SU-DHL-6 (cell line): ENCODE data around the gene PDLIM7.

Source experiments
- H2AFZ ChIP-seq: fragments of 200-600 bp; sonication (generic); 2 replicates; pipeline ENCODE4 v1.6.1; 2014; ENCODE audit warnings: low read depth, mild to moderate bottlenecking, moderate library complexity, mixed read lengths, antibody characterized with exemption, low read length; ENCODE audit not compliant: severe bottlenecking
- H3F3A ChIP-seq: fragments of 200-600 bp; shearing (Covaris generic); 2 replicates; pipeline ENCODE4 v1.6.0; 2016; ENCODE audit warnings: antibody characterized with exemption, mild to moderate bottlenecking; ENCODE audit not compliant: insufficient read depth
- H3K27ac ChIP-seq: fragments of 200-600 bp; sonication (generic); 2 replicates; pipeline ENCODE4 v1.5.1; 2016; ENCODE audit warnings: low read depth, mild to moderate bottlenecking, low read length, moderate library complexity, mixed read lengths
- H3K27me3 ChIP-seq: fragments of 200-600 bp; sonication (generic), shearing (Covaris generic); 2 replicates; pipeline ENCODE4 v1.6.0; 2014; ENCODE audit warnings: mild to moderate bottlenecking, low read length
- H3K36me3 ChIP-seq: fragments of 200-600 bp; sonication (generic); 2 replicates; pipeline ENCODE4 v1.6.1; 2014; ENCODE audit warnings: mild to moderate bottlenecking, low read length, mixed read lengths
- H3K4me2 ChIP-seq: fragments of 300-600, 200-600 bp; shearing (Covaris generic), sonication (generic); 2 replicates; pipeline ENCODE4 v1.6.0; 2014; ENCODE audit warnings: low read length, low read depth, mild to moderate bottlenecking; ENCODE audit not compliant: poor library complexity, severe bottlenecking
- H3K4me3 ChIP-seq: fragments of 200-600 bp; sonication (generic); 2 replicates; pipeline ENCODE4 v1.5.1; 2014; ENCODE audit warnings: antibody characterized with exemption, low read length, mild to moderate bottlenecking, mixed read lengths; ENCODE audit not compliant: insufficient read depth, poor library complexity, severe bottlenecking
- H3K79me2 ChIP-seq: fragments of 200-600 bp; sonication (generic); 2 replicates; pipeline ENCODE4 v1.6.1; 2014; ENCODE audit warnings: mild to moderate bottlenecking, low read length, moderate library complexity; ENCODE audit not compliant: insufficient read depth
- H3K9ac ChIP-seq: fragments of 200-600 bp; sonication (generic); 2 replicates; pipeline ENCODE4 v1.7.0; 2014; ENCODE audit warnings: mild to moderate bottlenecking, low read length
- H3K9me2 ChIP-seq: fragments of 200-600 bp; sonication (generic); replicated peaks from 2 replicates; pipeline ENCODE4 v1.6.1; 2014; ENCODE audit warnings: low read length; ENCODE audit not compliant: insufficient read depth
- H3K9me3 ChIP-seq: fragments of 200-600 bp; sonication (generic); 2 replicates; pipeline ENCODE4 v1.6.1; 2014; ENCODE audit warnings: low read length, mixed read lengths; ENCODE audit not compliant: insufficient read depth
- H4K20me1 ChIP-seq: fragments of 200-600 bp; sonication (generic); 2 replicates; pipeline ENCODE4 v1.6.1; 2014; ENCODE audit warnings: low read depth, mild to moderate bottlenecking, antibody characterized with exemption, low read length, moderate library complexity, mixed read lengths
- CTCF ChIP-seq: fragments of 200-600 bp; sonication (generic); IDR thresholded peaks from one replicate; pipeline ENCODE4 v1.5.1; 2017; ENCODE audit warnings: antibody characterized with exemption, mild to moderate bottlenecking, low read length, moderate library complexity; ENCODE audit not compliant: insufficient read depth, poor library complexity, severe bottlenecking
- EZH2phosphoT487 ChIP-seq: fragments of 200-600 bp; sonication (generic), shearing (Covaris generic); conservative IDR thresholded peaks from 2 replicates; pipeline ENCODE4 v1.6.1; 2018; ENCODE audit warnings: mild to moderate bottlenecking, antibody characterized with exemption, low read length, moderate library complexity, mixed read lengths

The PDLIM7 gene

GRCh38 chr5:177529247-177530203 lies 32.1 kb upstream of the PDLIM7 start:
- no peaks in the 10 kb centered on the region for H3K9me2 ChIP-seq
- H2AFZ ChIP-seq, result no peak overlapping the region
- no peak overlapping the region for H3K9ac ChIP-seq
- peaks cover 1% of the 10 kb centered on the region; the same call in 1 of the 2 replicates for H3K79me2 ChIP-seq
- H3K4me2 ChIP-seq, result no peak overlapping the region
- H3K9me3 ChIP-seq, result no peaks in the 10 kb centered on the region
- H3K27me3 ChIP-seq, result no peaks in the 10 kb centered on the region
- H3F3A ChIP-seq, result no peaks in the 10 kb centered on the region
- H3K36me3 ChIP-seq, result no peaks in the 10 kb centered on the region; the same call in 1 of the 2 replicates
- H3K27ac ChIP-seq, result no peak overlapping the region
- TF ChIP-seq CTCF (no peak), EZH2phosphoT487 (no peak)
- H4K20me1 ChIP-seq, result no peaks in the 10 kb centered on the region
- no peak overlapping the region for H3K4me3 ChIP-seq

- no peaks in the 10 kb centered on the region; the same call in 1 of the 2 replicates for H3K36me3 ChIP-seq
- no peak overlapping the region for H3K4me3 ChIP-seq
- H3K4me2 ChIP-seq, result no peak overlapping the region
- H3F3A ChIP-seq, result no peaks in the 10 kb centered on the region
- no peak overlapping the region for H2AFZ ChIP-seq
- no peaks in the 10 kb centered on the region for H3K79me2 ChIP-seq
- no peaks in the 10 kb centered on the region for H4K20me1 ChIP-seq
- no peaks in the 10 kb centered on the region for H3K9me3 ChIP-seq
- no peak overlapping the region for H3K9ac ChIP-seq
- no peak overlapping the region for H3K27ac ChIP-seq
- H3K9me2 ChIP-seq, result no peaks in the 10 kb centered on the region
- TF ChIP-seq EZH2phosphoT487 (no peak), CTCF (no peak)
- no peaks in the 10 kb centered on the region for H3K27me3 ChIP-seq
Observed at GRCh38 chr5:177528631-177529030, 31.2 kb upstream of the PDLIM7 start.

- Histone ChIP-seq H3K4me2 (no peak overlapping the region), H4K20me1 (no peaks in the 10 kb centered on the region), H3K9me3 (no peaks in the 10 kb centered on the region), H3K36me3 (no peaks in the 10 kb centered on the region), H3K4me3 (no peak overlapping the region), H3F3A (no peaks in the 10 kb centered on the region), H3K79me2 (no peaks in the 10 kb centered on the region), H3K27ac (no peak overlapping the region), H3K9me2 (no peaks in the 10 kb centered on the region), H2AFZ (no peak overlapping the region), H3K9ac (no peak overlapping the region), H3K27me3 (no peaks in the 10 kb centered on the region)
- TF ChIP-seq CTCF (no peak), EZH2phosphoT487 (no peak)
Observed at GRCh38 chr5:177527595-177527994, 30.2 kb upstream of the PDLIM7 start.
